IPS-18c (cell line): ENCODE results near the gene PIERCE2.
"Not testable (repeated sequence)": the region's sequence is repeated elsewhere in the genome, so short reads cannot be mapped to it uniquely, and the experiment has no call there.

Experiments used
- H3K4me3 ChIP-seq: 2 replicates; pipeline ENCODE4 v1.7.0; 2013; ENCODE audit warnings: low read depth, mild to moderate bottlenecking, low read length, moderate library complexity; ENCODE audit not compliant: insufficient read depth
- H3K9me3 ChIP-seq: one replicate; pipeline ENCODE4 v1.6.1; 2013; ENCODE audit warnings: mild to moderate bottlenecking, low read length, moderate library complexity; ENCODE audit not compliant: control insufficient read depth, insufficient read depth

Gene PIERCE2, protein sequence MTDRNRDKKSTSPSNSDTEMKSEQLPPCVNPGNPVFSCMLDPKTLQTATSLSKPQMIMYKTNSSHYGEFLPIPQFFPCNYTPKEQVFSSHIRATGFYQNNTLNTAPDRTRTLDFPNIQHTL

DNA sequence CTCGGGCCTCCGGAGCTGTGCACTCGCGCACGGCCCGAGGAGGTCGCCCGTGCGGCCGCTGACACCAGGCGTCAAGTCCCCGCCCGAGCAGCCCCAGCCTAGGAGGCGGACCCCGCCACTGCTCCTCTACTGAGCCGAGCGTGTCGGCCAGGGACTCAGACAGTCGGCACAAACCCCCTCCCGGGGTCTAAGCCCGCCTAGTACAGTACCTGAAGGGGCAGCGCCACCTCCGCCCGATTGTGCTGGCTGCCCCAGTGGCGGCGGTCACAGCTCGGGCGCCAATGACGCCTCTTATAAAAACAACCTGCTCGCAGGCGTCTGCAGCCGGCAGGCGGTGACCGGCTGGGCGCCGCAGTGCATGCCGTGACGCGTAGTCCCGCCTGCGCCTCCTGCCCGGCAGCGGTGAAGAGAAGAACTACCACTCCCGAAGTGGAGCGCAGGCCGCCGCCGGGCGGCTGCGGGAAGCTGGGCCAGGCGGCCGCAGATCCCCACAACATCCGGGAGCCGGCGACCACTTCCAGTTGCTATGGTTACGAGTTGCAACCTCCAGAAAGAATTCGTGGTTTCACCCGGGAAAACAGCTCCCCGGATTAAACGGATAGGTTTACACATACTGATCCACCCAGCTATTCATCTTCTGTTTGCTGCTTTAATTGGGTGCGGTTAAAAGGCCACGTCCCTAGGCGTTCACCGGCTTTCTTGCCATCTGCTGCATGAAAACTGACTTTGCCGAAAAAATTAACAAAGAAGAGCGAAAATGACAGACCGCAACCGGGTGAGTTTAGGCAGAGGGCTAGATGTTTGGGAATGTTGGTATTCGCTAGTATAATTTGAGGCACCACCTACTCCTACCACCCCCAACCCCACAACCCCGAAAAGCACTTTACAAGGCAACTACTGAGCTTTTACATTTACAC, at the start of gene PIERCE2, which contains the start of gene CCPG1:
PIERCE2 (plus strand) TSS at position 484 of the 917 bp plus-strand sequence; CDS start at position 758, 274 bp downstream.
CCPG1 (minus strand) TSS at position 348 of the 917 bp plus-strand sequence. CDS start 18,935 bp downstream, outside the sequence.
- Histone ChIP-seq H3K9me3 (no peaks in the 10 kb centered on the region), H3K4me3 (peak within 1 kb of the TSS; percentile 90)

DNA sequence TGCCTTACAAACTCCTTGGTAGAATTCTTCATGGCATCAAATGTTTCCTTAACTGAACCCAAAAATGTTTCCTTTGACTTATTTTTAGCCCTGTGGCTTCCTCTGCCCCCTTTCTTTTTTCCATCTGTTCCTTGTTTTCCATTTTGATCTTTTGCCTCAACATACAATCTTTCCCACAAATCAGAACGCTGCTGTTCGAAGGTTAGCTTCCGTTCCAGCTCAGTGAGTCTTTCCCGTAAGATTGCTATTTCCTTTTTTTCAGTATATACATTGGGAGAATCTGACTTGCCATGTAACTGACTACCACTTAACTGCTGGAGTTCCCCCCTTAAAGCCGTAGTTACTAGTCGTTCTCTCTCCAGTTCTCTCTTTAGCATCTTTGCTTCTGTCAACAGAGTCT, 48.0 kb upstream of the PIERCE2 start:
- no peak overlapping the region for H3K4me3 ChIP-seq
- H3K9me3 ChIP-seq = no peaks in the 10 kb centered on the region

DNA sequence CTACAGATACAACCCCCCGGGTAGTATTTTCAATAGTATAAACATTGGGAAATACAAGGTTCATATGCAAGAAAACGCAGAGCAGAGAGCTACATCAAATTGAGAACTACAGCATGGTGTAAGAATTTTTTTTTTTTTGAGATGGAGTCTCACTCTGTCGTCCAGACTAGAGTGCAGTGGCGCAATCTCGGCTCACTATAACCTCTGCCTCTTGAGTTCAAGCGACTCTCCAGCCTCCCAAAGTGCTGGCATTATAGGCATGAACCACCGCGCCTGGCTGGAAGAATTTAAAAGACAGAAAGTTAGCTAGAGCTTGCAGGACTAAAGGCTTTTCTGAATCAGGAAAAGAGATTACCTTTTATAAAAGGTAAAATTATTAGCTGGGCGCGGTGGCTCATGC, 47.2 kb upstream of the PIERCE2 start:
- Histone ChIP-seq H3K4me3 (no peak overlapping the region), H3K9me3 (no peaks in the 10 kb centered on the region)

DNA sequence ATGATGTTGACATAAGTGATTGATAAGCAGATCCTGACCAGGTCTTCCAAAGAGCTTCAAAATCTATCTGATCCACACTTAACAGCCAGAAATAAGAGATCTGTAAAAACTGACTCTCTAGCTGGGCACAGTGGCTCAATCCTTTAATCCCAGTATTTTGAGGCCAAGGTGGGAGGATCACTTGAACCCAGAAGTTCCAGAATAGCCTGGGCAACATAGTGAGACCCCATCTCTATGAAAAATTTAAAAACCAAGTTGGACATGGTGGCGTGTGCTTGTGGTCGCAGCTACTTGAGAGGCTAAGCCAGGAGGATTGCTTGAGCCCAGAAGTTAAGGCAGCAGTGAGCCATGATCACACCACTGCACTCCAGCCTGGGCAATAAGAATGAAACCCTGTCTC, 45.7 kb upstream of the PIERCE2 start:
- Histone ChIP-seq H3K9me3 (peaks cover 2% of the 10 kb centered on the region), H3K4me3 (no peak overlapping the region)

DNA sequence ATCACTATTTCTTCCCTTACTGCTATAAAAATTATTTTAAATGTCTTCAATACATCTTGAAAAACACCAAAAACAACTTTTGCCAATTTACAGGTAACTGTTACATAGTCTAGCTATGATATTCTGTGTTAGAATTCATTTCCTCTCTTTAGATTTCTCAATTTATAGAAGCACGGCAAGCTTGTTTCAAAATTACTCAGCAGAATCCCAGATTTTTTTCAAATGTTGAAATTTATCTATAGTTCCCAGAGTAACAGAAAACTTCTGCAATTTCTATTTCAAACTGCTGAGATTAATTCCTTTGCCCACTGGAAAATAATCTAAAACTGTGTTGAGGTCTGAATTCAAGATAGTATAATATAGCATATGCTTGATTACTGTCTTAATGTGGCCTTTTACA, 41.3 kb upstream of the PIERCE2 start:
- Histone ChIP-seq H3K9me3 (peaks cover 2% of the 10 kb centered on the region), H3K4me3 (no peak overlapping the region)

DNA sequence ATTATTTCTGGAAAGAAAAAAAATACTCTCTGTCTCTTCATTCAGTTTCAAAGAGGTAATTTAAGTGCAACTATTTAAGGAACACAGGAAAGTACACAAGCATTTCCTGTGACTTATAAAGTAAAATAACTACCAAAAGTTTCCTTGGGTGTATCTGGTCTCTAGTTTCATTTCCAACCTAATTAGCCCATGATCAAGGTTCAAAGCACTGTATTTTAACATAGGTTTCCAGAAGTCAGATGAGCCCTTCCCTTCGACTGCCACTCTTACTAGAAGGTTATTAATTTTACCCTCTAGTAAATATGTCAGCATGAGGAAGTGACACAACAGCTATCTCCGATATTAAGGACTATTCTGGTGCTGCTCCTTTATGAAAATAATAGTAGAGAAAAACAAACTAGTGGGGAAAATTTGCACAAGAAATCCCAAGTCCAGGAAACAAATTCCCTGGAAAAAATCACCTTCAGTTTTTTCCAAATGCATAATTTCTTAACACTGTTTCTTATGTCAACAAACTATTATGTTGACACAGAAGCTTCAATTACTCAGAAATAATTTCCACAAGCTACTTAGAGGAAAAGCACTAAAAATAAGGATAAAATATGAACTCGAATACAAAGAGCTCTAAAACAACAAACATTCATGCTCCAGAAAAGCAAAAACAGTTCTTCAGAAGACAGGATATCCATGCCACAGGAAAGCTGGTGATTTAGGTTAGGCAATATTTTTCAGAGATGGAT, 35.4 kb upstream of the PIERCE2 start:
- no peak overlapping the region for H3K4me3 ChIP-seq
- H3K9me3 ChIP-seq = no peaks in the 10 kb centered on the region

DNA sequence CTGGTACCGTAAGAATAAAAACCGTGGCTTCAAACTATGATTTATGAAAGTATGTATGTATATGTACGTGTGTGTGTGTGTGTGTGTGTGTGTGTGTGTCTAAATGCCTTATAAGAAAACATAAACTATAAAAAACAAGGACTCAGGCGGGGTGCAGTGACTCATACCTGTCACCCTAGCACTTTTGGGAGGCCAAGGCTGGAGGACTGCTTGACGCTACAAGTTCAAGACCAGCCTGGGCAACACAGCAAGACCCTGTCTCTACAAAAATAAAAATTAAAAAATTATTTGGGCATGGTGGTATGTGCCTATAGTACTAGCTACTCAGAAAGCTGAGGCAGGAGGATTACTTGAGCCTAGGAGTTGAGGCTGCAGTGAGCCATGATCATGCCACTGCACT, 29.2 kb upstream of the PIERCE2 start:
- Histone ChIP-seq H3K9me3 (no peaks in the 10 kb centered on the region), H3K4me3 (no peak overlapping the region)

DNA sequence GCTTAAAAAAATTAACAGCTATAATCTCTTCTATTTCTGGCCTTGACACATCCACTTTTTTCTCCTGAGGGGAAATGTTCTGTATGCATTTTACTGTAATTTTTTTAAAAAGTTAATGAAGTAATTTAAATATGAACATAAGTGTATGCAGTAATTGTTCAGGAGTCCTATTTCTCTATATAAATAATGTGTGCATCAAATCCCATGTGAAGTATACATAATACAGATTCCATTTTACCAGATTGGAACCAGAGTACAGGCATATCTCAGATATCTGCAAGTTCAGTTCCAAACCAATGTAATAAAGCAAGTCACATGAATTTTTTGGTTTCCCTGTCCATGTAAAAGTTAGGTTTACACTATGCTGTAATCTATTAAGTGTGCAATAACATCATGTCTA, 26.7 kb upstream of the PIERCE2 start:
- Histone ChIP-seq H3K9me3 (no peaks in the 10 kb centered on the region), H3K4me3 (no peak overlapping the region)

DNA sequence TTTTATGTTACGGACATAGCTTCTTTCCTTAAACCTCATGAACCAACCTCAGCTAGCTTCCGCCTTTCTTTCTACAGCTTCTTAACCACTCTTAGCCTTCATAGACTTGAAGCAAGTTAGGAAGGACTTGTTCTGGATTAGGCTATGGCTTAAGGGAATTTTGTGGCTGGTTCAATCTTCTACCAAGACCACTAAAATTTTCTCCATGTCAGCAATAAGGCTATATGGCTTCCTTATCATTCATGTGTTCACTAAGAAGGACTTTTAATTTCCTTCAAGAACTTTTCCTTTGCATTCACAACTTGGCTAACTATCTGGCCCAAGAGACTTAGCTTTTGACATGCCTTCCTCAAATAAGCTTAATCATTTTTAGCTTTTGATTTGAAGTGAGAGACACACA, 24.6 kb upstream of the PIERCE2 start:
- Histone ChIP-seq H3K4me3 (no peak overlapping the region), H3K9me3 (no peaks in the 10 kb centered on the region)

DNA sequence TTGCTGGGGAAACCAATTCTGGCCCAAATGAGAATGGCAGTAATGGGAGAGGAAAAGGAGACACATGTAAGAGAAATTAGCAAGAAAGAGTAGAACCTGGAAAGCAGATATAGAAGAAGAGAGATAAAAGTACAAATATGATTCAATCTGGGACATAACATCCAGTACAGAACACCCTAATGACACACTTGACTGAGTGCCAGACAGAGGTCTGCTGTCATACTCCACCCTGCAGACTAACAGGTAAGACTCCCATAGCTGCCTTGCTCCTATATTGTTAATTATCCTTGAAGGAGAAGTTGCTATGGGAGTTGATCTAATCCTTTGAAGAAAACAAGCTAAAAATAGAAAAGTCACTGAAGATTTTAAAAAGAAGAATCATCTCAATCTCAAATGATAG, 21.3 kb upstream of the PIERCE2 start:
- Histone ChIP-seq H3K9me3 (no peaks in the 10 kb centered on the region), H3K4me3 (no peak overlapping the region)

DNA sequence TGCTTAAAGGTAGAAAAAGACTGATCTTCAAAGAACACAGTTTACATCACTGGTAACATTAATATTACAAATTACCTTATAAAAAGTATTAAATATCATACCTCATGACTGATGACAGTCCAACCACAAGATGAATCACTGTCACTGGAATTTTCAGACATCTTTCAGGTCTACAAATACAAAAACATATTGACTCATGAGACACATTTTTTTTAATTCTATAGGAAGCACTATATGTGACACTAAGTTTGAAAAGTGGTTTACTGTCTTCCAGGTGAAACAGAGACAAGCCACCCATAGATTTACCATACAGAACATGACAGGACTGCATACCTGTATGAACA, 19.1 kb upstream of the PIERCE2 start:
- H3K4me3 ChIP-seq = no peak overlapping the region

DNA sequence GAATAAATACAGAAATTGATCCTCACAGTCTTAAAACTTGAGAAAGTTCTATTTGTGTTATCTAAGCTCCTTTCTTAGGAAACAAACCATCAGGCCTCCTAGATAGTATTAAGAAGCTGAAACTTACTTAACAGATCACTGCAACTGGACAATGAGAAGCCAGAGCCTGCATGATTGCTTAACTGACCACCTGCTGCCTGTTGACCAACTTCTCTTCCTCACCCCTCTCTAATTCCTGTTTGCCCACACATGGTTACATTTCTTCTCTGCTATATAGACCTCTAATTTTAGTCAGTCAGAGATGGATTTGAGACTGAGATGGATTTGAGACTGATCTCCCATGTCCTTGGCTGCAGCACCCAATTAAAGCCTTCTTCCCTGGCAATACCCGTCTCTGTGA, 13.6 kb upstream of the PIERCE2 start:
- Histone ChIP-seq H3K4me3 (no peak overlapping the region), H3K9me3 (no peaks in the 10 kb centered on the region)

More for the DNA sequence above, 19.1 kb upstream of the PIERCE2 start:
- no peaks in the 10 kb centered on the region for H3K9me3 ChIP-seq

DNA sequence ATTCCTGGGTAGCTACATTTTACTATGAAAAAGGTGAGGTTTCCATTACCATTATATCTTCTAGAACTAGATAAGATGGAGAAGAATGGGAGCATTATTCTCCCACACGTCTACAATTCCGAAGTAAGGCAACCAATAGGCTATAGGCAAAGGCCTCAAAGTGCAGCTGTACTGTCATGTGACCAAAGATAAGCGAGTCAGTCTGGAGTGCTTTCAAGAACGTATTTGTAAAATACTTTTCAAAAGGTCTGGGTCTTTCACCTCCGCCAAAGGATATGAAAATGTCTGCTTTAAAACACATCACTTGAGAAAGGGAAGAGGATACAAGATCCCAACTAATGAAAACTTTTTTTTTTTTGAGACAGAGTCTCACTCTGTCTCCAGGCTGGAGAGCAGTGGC, 10.1 kb upstream of the PIERCE2 start:
- Histone ChIP-seq H3K9me3 (no peaks in the 10 kb centered on the region), H3K4me3 (no peak overlapping the region)

DNA sequence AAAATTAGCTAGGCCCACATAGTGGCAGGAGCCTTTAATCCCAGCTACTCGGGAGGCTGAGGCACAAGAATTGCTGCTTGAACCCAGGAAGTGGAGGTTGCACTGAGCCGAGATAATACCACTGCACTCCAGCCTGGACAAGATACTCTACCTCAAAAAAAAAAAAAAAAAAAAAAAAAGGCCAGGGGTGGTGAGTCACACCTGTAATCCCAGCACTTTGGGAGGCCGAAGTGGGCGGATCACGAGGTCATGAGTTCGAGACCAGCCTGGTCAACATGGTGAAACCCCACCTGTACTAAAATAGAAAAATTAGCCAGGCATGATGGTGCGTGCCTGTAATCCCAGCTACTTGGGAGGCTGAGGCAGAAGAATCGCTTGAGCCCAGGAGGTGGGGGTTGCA, 8.2 kb upstream of the PIERCE2 start:
- not testable (repeated sequence) for H3K4me3 ChIP-seq, H3K9me3 ChIP-seq

DNA sequence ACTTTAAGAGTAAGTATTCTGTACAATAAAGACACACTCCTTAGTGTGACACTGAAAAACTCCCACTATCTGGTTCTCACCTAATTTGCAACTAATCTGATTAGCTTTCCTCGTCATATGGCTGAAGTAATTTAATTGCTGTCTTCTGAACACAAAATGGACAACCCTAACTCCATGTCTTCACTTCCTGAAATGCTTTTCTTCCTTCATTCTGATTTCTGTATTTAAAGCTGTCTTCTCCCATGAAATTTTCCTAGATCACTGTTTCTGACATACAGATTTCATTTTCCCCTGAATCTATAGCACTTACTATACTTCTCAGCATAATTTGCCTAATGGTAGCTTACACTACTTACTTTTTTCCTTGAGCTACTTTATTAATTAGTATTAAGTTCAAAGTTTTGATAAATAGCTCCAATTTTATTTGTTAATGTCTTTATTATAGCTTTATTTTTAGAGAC, 6.5 kb upstream of the PIERCE2 start:
- Histone ChIP-seq H3K9me3 (no peaks in the 10 kb centered on the region), H3K4me3 (no peak overlapping the region)

DNA sequence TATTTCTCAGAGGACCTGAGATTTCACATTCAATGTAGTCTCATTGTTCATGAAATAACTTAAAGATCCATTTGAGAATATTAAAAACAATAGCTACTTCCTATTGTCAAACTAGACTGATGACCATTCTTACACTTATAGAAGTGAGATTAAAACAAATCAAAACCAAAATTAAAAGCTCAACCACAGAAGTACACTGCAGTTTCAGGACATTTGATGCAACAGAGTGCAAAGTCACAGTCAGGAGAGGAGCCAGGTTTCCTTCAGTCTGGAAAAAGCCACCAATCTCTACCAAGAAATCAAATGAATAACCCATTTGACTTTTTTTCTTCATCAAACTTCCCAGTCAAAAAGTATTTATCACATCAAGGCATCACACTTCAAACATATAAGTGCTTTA, 5.6 kb upstream of the PIERCE2 start:
- H3K4me3 ChIP-seq = no peak overlapping the region
- no peaks in the 10 kb centered on the region for H3K9me3 ChIP-seq

DNA sequence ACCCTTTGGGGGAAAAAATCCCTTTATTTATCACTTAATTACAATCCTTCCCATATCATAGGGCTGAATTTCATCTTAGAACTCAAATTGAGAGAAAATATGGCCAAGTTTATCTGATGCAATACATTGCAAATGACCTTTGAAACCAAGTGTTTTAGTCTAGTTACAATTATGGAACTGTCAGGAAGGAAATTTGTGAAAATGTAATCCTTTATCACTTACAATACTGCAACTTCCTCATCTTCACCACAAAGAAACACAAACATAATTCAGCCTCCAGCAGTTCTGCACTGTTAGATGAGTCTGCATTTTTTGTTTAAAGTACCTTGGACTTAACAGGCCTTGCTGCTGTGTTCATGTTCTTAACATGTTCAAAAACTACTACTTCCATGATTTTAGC, 4.8 kb upstream of the PIERCE2 start:
- Histone ChIP-seq H3K4me3 (no peak overlapping the region), H3K9me3 (no peaks in the 10 kb centered on the region)

DNA sequence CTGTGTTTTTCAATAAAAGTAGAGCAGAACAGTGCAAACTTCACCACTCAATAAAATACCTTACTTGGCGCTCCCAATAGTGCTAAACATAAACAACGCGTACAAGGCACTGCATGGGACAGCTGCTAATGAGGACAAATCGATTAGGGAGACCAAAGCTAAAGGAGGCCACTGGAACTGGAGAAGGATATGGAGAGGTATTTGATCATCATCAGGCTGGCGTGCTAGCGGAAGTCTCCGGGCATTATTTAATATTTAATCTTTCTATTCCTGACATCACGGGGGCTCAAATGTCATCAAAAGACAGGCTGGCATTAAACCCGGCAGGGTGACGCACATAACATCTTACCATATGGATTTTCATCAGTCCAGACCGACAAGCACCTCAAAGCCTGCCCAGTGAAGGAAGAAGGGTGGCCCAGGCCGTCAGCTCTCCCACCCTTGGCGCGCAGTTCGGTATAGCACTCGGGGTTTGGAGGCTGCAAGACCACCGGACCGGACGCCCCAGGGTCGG, 740 bp upstream of the PIERCE2 start:
- Histone ChIP-seq H3K9me3 (no peaks in the 10 kb centered on the region), H3K4me3 (peak overlapping the region; percentile 90)
